GM18508 (cell line): Measurements from ENCODE around the gene COL4A2.
"Not testable (repeated sequence)": the region's sequence is repeated elsewhere in the genome, so short reads cannot be mapped to it uniquely, and the experiment has no call there.

Experiments
- ATAC-seq: cut with Tn5 transposase; IDR thresholded peaks from one replicate; pipeline ENCODE4 v1.9.1; 2021; ENCODE audit warnings: moderate number of reproducible peaks; ENCODE audit not compliant: insufficient read depth, unreplicated experiment

COL4A2 gene

DNA sequence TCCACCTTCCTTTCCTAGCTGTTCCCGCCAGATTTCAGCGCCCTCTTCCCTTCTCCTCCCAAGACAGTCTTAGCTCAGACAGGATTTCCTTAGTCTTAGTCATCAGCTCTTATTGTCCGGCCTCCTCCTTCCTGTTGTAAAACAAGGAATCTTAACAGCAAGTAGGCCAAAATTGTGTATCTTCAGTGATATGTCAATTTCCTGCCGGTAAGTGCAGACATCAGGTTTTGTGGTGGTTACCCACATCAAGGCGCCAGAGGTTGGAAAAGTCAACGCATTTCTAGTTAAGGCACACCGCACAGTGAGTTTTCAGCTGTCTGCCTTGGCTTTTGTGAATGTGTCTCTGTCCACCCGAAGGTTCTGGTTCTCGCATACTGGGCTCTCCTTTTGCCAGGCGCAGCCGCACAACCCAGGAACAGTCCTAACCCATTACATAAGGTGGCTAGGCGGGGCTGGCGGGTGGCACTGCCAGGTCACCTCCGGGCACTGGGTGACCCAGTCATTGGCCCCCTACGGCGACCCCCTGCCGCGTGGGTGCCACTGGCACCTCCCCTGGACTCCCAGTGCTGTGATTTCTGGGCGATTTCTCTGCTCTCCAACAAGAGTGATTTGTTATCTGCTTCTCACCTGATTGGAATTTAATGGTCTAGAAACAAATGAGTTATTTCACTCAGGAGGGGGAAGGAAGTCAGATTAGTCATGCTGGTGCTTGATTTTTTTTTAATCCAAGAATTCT, 12.9 kb downstream of the COL4A2 start:
- no peak for ATAC-seq

DNA sequence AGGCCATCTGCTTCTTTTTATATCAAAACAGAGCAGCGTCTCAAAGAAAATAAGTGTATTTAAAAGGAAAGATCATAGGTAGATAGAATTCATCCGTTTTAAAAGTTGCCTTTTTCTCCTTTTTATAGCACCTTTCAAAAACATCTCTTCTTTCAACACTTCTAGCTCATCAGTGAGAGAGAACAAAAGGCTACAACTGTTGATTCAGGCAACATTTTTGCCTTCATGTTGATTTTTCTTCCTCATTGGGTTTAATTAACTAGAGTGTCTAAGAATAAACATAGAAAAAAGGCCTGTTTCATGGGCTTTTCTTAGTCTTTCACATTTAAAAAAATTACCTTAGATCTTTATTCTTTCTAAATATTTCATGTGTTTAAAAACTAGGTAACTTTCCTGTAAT, 13.6 kb downstream of the COL4A2 start:
- ATAC-seq: no peak

DNA sequence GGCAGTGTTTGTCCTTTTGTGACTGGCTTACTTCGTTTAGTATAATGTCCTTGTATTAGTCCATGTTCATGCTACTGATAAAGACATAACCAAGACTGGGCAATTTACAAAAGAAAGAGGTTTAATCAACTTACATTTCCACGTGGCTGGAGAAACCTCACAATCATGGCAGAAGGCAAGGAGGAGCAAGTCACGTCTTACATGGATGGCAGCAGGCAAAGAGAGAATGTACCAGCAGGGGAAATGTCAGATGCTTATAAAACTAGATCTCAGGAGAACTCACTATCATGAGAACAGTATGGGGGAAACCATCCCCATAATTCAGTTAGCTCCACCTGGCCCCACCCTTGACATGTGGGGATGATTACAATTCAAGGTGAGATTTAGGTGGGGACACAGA, 14.5 kb downstream of the COL4A2 start:
- not testable (repeated sequence) for ATAC-seq

DNA sequence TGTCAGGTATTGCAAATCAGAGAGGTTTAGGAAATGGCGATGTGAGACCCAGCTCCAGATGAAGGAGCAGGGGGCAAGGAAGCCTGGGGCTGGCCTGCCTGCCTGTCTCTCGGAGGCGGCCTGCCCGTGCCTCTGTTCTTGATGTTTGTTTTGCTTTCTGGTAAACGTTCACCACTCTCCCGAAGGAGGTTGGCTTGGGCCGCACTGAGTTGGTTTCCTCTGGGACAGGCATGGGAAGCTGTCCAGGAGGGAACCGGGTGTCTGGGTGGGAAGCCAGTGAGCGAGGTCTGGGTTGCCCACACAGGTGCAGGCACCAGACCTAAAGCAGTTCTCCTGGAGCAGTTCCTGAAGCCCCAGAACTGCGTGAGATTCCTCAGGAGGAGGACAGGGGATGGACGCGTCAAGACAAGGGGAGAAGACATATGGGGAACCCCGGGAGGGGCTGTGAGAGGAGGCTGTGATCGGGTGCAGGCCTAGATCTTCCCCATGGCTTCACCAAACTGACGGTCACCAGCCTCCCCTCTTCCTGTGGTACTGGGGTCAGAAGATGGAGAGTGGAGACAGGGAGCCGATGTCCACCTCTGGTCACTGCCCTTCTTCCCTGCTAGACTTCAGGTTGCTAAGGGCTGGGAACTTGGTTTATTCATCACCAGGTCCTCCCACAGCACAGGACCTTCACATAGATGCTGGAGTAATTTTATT, 15.2 kb downstream of the COL4A2 start:
- ATAC-seq: no peak

DNA sequence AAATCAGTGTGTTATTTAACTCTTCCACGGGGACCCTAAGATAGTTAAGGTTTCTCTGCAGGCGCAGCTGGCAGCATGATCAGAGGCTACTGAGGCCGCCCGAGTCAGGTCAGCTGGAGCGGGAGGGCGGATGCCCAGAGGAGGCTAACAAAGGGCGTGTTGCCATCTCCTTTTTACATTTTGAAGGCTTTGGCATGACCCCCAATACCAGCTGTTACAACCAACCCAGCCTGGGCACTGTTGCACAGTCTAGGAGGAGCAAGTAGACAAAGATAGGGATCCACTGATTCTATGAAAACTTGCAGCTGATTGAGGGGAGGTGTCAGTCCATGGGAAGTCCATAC, 15.7 kb downstream of the COL4A2 start:
- ATAC-seq: no peak

DNA sequence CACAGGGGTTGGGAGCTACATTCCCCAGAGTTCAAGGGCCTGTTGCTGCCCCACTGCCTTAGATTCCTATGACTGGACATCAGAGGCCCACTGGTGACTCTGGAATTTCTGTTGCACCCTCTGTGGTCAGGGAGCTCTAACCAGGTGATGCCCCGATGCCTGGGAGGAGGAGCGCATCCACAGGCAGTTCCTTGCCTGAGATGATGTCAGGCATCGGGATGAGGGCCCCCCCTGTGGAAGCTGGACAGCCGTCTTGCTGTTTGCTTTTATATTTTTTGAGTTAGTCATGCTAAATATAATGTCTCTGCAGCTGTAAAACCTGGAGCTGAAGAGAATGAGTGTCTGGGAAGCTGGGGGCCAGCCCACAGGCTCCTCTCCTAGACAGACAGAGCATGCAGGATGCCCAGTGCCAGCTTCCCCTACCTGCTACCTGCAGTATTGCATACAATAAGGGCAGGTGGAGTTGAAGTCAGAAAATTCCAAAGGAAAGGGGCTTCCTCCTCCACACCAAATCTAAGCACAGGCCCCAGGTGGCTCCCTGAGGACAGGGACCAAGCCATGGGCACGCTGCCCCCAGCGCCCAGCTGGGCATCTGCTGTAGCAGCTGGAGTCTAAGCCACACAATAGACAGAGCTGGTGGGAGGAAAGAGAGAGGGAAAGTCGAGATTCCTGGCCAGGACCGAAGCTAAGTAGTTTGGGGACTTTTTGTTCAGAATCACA, 16.2 kb downstream of the COL4A2 start:
- no peak for ATAC-seq

DNA sequence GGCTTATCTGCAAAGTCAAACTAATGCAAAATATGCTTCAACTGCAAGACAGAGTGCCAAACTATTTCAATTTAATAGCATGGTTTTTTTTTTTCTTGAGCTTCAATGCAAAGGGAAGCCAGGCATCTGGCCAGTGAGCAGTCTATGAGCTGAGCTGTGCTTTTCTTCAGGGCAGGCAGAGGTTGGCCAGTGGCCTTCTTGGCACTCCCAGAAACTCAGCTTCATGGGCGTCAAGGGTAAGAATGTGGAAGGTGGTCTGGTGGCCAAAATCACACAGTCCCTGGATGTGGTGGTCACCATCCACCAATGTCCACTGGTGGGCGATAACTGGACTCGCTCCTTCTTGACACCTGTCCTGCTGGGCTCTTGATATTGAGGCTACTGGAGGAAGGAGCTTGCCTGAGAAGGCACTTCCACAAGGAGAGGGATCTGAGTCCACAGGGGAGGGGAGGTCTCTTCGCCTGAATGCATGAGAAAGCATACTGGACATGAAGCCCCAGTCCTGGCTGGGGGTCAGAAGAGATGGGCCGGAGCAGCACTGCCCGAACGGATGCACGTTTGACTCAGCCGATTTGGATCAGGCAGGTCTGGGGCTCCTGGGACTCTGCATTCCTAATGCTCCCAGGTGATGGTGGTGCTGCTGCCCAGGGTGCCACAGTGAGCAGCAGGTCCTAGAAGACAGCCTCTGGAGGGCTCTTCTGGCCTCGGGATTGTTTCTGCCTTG, 17.1 kb downstream of the COL4A2 start:
- no peak for ATAC-seq

DNA sequence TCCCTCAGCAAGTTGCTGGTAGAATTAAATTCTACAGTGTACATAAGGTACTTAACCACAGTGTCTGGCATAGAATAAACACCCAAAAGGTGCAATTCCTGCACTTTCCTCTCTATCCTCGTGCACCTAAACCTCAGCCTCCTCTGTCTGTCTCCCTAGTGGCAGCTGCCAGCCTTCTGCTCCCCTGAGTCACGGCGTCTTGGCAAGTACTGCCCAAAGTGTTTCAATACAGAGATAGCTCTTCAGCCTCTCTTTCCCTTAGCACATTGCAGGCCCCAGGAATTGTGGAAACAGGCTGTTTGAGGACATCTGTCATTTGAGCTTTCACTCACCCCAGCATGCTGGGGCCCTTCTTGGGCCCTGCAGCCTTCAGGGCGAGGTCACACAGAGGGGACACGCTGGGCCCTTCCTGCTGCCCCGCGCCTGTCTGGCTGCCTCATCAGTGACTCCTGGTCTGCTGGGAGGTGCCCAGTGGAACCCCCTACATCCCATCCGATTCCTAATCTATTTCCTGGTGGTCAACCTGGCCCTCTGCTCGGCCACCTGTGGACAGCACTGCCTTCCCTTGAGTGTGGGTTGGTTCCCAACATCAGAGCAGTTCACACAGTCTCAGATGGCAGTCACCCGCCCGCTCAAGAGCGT, 19.3 kb downstream of the COL4A2 start:
- ATAC-seq: no peak

DNA sequence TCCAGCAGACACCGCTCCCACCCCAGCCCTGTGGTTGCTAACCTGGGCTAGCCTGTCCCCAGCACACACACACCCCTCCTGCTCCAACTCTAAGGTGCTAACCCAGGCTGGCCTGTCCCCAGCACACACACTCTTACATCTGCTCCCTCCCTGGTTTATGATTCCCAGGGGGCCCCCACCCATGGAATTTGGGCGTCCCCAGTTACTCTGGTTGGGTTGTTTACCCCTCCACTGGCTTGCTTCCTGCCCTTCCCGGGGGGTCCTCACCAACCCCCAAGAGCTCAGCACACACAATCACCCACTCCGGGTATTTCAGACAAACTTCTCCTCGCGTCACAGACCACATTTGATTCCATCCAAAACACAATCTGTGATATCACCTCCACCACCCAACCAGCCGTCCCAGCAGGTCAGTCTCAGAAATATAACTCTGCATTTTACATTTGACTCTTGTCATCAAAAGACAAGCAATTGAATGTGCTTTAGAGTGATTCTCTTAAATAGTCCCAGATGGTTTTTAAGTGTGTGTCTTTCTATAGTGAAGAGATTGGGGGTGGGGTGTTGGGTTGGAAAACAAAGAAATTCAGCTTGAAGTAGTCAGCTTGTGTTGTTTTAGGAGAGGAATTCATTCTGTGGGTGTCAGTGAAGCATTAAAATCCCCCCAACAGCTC, 20.1 kb downstream of the COL4A2 start:
- ATAC-seq: no peak

DNA sequence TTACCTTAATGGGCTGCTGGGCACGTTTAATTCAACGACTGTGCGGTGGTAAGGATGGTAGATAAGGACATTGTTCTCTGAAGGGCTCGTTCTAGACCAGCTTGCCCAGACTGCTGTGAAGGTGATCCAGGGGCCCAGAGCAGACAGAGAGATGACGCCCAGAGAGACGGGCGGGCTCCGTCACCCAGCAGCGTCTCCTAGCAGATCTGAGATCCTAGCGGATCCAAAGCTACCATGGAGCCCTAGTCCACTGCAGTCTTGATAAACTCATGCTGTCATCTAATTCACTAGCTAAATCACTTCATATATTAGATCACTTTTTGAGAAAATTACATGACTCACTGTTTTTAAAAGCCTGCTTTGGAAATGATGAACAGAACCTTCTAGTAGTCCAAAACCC, 21.5 kb downstream of the COL4A2 start:
- no peak for ATAC-seq

DNA sequence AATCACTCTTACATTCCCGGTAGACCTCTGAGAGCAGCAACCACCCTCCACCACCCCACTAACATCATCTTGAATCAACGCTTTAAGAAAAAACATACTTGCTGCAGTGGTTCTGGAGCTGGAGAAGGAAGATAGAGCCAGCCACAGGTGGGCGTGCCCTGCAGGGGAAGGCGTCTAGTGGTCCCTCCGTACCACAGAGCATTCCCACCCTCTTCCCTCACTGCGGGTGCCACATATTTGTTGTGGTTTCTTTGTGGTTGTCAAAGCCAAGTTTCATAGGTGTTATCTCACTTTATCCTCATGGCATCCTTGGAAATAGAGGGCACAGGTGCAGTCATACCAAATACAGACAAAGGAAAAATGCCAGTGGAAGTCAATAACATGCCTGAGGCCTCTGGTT, 22.2 kb downstream of the COL4A2 start:
- ATAC-seq: no peak

DNA sequence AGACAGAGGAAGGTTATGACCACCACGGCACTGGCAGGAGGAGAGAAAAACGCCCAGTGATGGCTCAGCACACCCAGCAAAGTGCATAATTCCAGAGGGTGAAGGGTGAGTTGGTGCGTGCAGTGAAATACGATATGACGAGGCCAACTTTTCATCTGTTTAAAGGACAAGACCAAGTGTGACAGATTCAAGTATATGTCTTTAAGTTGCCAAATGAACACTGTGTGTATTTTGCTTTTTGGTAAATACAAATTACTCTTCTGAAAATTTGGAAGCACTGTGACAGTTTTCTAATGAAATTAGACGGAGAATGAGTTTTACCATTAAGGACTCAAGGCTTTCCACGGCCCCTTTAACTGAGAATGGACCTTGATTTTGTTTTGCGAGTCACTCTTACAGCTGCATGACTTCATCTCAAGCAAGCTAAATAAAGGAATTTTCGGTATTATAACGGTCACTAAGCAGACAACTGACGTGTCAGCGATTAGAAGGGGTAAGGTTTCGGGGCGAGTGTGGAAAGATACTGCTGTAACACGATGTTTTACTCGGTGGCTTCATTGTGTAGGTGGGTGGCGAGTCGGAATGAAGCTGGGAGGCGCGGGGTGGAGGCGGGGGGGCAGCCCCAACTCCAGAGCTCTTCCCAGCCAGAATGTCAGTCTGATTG, 22.8 kb downstream of the COL4A2 start:
- no peak for ATAC-seq

DNA sequence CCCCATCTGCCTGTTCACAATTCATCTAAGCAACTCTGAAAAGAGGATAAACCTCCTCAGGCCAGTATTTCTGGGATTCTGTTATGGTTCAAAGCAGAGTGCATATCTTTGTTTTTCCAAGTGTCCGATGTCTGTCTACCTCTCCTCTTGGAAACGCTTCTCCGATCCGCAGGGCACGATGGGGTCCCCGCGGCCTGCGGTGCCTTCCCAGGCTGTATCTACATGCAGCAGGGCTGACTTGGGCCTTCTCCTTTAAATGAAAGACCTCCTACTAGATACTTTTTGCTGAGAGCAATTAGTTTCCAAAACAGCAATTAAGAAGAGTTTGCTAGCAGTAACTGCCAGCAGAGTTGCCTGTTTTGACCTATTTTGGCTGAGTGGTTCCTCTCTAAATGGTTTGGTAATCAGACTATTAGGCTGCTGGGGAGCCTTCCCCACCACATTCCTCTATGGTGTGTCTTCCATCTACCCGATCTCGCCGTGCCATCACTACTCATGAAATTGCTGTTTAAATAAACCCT, 23.5 kb downstream of the COL4A2 start:
- ATAC-seq: no peak

DNA sequence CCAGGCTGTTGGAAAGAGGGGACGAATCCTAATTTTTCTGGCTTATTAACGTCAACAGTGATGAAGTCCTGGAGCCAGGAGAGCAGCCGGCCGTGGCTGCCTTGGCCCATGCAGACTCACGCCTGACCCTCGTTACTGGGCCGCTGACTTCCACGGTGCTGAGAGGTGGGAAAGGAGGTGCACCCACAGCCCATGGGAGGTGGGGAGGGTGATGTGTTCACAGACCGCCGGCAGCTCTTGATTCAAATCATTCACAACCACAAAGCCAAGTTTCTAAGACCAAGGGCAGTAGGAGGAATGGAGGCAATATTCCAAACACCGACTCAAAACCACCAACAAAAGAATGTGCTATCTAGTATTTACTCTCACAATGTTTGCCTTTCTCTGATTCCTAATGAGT, 24.3 kb downstream of the COL4A2 start:
- ATAC-seq: no peak

DNA sequence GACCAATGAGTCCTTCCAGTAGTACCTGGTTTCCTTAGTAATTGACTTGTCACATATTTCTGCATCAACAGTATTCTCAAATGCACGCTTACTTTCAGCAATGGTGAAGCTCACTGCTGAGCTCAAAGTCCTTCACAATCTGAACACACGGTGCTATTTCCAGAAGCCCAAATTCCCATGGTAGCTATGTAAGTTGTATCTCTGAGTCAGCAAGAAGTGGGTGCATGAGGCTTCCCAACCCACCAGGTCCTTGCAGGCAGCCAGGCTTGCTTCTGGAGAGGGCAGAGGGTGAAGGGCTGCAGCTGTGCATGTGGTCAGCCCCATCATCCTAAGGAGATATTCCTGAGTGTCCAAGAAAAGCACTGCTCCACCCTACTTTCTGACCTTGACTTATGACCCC, 25.7 kb downstream of the COL4A2 start:
- no peak for ATAC-seq

DNA sequence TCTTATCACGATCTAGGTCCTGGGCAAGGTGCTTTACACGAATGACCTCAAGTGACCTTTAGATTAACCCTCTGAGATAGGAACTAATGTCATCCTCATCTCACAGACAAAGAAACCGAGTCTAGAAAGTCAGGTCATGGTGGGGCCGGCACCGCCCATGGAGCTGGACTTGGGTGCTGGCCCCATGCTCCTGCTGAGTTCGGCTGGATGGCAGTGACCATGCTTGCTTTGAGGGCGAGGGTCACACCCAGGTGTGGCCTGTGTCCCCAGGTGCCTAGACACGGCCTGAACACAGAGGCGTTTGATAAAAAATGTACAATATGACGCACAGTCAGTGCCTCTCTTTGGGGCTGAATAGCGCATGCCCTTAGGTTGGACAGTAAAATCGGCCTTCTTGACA, 26.8 kb downstream of the COL4A2 start:
- no peak for ATAC-seq

DNA sequence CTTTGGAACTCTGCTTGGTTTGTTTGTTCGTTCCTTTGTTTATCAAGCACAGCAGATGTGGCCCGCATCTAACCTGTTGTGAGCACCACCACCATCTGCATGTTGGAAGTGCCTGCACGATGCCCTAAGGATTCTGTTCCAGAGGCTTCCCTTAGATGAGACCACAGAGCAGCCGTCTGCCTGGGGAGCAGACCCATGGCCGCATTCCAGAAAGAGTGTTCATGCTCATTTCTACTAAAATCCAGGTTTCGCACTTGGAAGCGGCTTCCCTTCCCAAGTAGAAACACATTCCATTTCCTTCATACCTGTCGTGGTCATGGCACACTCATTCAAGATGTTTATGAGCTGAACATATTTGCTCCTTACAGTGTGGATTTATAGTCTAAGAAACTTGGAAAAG, 27.2 kb downstream of the COL4A2 start:
- ATAC-seq: no peak

DNA sequence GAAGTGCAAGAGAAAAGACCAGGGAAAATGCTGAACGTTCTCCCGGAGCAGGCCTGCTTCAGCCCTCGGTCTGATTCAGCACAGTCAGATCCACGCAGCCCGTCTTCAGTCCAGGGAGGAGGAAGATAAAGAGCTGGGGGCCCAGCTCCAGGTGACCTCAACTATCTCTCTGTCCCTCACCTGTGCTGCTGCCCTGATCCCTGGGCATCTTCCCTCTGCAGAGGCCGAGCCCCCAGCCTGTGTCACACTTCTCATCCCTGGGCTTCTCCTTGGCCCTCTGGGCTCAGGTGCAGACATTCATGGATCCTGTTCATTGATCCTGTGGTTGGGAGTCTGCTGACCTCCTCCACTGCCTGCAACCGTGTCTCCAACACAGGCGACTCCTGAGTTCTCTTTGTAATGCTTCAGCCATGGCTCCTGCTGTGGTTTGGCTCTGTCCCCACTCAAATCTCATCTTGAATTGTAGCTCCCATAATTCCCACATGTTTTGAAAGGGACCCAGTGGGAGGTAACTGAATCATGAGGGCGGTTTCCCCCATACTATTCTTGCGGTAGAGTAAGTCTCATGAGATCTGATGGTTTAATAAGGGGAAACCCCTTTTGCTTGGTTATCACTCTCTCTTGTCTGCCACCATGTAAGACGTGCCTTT, 27.9 kb downstream of the COL4A2 start:
- ATAC-seq: no peak

DNA sequence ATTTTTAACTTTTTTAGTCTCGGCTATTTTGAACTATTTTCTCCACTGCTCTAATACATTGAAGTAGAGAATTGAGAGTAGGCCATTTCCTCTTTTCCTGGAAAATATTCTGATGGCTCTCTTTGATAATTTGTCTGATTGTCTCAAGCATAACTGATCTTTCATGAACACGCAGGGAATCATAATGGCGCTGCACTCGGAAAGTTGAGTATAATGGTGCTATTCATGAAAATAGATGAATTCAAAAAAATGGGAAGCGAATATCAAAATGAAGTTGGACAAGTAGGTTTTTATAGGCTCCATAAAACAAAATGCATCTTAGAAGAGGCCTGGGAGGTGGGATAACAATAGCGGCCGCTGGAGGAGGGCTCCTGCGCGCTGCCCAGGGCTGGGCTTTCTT, 29.0 kb downstream of the COL4A2 start:
- no peak for ATAC-seq
